IPS-NIHi7 (cell line): Measurements from ENCODE around the gene COL8A1.

ENCODE experiments used
- DNase-seq: peaks from one replicate; pipeline ENCODE4 v3.0.0; 2012; ENCODE audit warnings: mixed read lengths; ENCODE audit errors: extremely low spot score

Gene COL8A1

GRCh38 chr3:99843590-99844258, 205.3 kb downstream of the COL8A1 start:
- DNase-seq: no peak

GRCh38 chr3:99845331-99845730, 206.9 kb downstream of the COL8A1 start:
- DNase-seq: no peak

GRCh38 chr3:99845999-99846398, 207.6 kb downstream of the COL8A1 start:
- no peak for DNase-seq

- no peak for DNase-seq
Measured at GRCh38 chr3:99846477-99847160, 208.2 kb downstream of the COL8A1 start.

- DNase-seq: no peak
Measured at GRCh38 chr3:99848433-99848832, 210.0 kb downstream of the COL8A1 start.
